Ishikawa (cell line): ENCODE results near the gene PPP1R16B.

Source experiments
- CEBPB ChIP-seq: IDR thresholded peaks from 2 replicates; pipeline ENCODE4 v1.6.1; 2012
- CREB1 ChIP-seq: IDR thresholded peaks from 2 replicates; pipeline ENCODE4 v1.6.1; 2012; ENCODE audit warnings: low read depth
- EGR1 ChIP-seq: IDR thresholded peaks from 2 replicates; pipeline ENCODE4 v1.6.1; 2012
- EP300 ChIP-seq: IDR thresholded peaks from 2 replicates; pipeline ENCODE4 v1.6.1; 2012; ENCODE audit warnings: borderline replicate concordance
- FOXM1 ChIP-seq: IDR thresholded peaks from 2 replicates; pipeline ENCODE4 v1.6.1; 2012; ENCODE audit warnings: low read depth, borderline replicate concordance
- MAX ChIP-seq: IDR thresholded peaks from 2 replicates; pipeline ENCODE4 v1.6.1; 2012
- NFIC ChIP-seq: IDR thresholded peaks from 2 replicates; pipeline ENCODE4 v1.6.1; 2012
- RAD21 ChIP-seq: IDR thresholded peaks from 2 replicates; pipeline ENCODE4 v1.6.1; 2012; ENCODE audit warnings: low read depth
- REST ChIP-seq: IDR thresholded peaks from 2 replicates; pipeline ENCODE4 v1.6.1; 2012; ENCODE audit warnings: low read depth, mild to moderate bottlenecking
- TAF1 ChIP-seq: IDR thresholded peaks from 2 replicates; pipeline ENCODE4 v1.6.1; 2012; ENCODE audit warnings: low read depth, mild to moderate bottlenecking
- TCF12 ChIP-seq: IDR thresholded peaks from 2 replicates; pipeline ENCODE4 v1.6.1; 2012; ENCODE audit warnings: low read depth
- TEAD4 ChIP-seq: IDR thresholded peaks from 2 replicates; pipeline ENCODE4 v1.6.1; 2012
- USF1 ChIP-seq: IDR thresholded peaks from 2 replicates; pipeline ENCODE4 v1.6.1; 2012
- YY1 ChIP-seq: IDR thresholded peaks from 2 replicates; pipeline ENCODE4 v1.6.1; 2012; ENCODE audit warnings: low read depth
- ZBTB7A ChIP-seq: IDR thresholded peaks from 2 replicates; pipeline ENCODE4 v1.6.1; 2012; ENCODE audit warnings: low read depth

Gene PPP1R16B

GRCh38 chr20:38926934-38927616 lies 121.6 kb downstream of the PPP1R16B start:
- TF ChIP-seq ZBTB7A: peak; percentile 36; the same call in 1 of the 2 replicates
- TF ChIP-seq TAF1: no peak

DNA sequence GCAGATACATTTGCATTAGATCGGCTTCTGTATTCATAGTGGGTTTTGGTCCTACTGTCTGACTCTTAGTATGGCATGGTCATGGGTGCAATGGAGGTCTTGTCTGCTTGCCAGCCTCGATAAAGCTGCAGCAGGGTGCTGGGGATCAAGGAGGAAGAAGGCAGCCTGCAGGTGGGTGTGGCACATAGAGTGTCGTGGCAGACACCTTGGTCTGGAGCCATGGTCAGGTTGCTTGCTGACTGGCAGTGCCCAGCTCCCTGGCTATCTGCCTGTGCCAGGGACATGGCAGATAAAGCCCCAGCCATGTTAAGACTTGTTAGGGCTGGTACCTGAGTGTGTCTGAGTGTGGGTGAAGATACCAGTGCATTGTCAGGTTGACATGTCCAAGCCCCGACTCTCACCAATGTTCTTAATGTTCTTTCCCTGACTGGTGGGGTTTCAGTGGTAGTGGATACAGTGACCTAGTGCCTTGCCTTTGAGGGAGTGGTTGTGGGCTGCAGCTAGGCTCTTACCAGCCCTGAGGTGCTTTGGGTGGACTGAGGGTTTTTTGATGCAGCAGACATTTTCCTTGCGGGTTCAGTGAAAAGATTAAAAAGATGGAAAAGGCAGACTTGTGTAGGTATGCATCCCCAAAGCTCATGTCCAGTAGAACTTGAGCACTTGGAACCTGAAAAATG lies 122.5 kb downstream of the PPP1R16B start:
- TF ChIP-seq YY1 (no peak), NFIC (no peak), TEAD4 (no peak)

DNA sequence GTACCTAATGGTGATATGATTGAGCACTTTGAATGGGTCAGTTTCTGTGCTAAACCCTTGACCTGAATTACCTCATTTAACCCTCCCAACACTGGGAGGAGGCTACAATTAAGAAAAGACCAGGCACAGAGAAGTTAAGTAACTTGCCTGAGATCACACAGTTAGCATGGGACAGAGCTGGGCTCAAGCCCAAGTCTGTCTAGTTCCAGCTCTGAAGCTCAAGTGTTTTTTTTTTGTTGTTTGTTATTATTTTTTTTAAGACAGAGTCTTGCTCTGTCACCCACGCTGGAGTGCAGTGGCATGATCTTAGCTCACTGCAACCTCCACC lies 124.7 kb downstream of the PPP1R16B start:
- TF ChIP-seq CREB1 (no peak), FOXM1 (no peak), EP300 (no peak), ZBTB7A (no peak), MAX (no peak), NFIC (no peak), TCF12 (no peak), REST (no peak), EGR1 (no peak)

DNA sequence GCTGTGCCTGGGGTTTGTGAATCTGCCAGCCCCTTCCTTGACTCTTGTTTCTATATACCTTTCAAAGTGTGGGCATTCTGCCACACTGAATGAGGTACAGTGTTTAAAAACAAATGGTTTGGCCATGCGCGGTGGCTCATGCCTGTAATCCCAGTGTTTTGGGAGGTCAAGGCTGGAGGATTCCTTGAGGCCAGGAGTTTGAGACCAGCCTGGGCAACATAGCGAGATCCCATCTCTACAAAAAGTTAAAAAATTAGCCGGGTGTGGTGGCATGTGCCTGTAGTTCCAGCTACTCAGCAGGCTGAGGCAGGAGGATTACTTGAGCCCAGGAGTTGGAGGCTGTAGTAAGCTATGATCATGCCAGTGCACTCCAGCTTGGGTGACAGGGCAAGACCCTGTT lies 126.5 kb downstream of the PPP1R16B start:
- TF ChIP-seq TCF12 (no peak), CREB1 (no peak), FOXM1 (no peak), MAX (no peak), RAD21 (no peak), TEAD4 (no peak), USF1 (no peak), EGR1 (no peak), CEBPB (no peak), REST (no peak), YY1 (no peak), EP300 (no peak)

DNA sequence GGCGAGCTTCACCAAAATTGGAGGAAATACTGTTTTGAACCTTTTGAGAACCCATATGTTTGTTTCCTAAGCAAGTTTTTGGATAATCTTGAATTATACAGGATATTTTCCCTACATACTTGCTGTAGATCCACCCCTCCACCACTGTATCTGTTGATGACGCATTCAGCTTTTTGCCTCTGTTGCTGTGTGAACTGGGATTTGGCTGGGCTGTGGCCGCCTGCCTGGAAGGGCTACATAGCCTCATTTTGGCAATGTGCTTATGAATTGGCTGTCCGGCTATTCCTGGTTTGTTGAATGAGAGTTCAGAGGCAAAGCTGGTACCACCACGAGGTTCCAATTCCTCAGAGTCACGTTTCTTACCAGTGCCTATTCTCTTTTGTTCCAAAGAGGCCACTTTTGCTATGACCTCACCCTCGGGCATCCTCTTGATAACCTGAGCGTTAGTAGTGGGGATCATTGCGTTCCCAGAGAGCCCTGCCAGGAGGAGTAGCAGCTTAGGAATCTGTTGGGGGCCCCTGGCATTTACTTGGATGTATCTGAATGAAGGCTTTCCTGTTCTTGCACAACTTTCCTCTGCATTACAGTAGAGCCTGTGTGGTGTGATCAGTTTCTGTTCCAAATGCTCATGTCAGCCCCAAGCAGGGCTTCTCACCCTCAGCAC lies 127.1 kb downstream of the PPP1R16B start:
- TF ChIP-seq TEAD4 (no peak), CREB1 (no peak), EP300 (no peak), FOXM1 (no peak), MAX (no peak), YY1 (no peak), ZBTB7A (no peak), CEBPB (no peak), NFIC (no peak), TCF12 (no peak), REST (no peak), EGR1 (no peak), USF1 (no peak), TAF1 (no peak), RAD21 (no peak)
